H9 (cell line): ENCODE results near the gene HYAL1. TPM values are rescaled to one million over a fixed set of nuclear protein-coding genes. Genes with fewer than 3 reads are reported as not detected.
A peak's percentile ranks its signal among the peaks of the same experiment; 100 is the strongest.

Experiments used
- DNase-seq: peaks from one replicate; pipeline ENCODE4 v3.0.0-alpha.2; 2017
- H2AFZ ChIP-seq: one replicate; pipeline ENCODE4 v1.6.1; 2013; ENCODE audit warnings: mild to moderate bottlenecking, low read length, control low read depth, moderate library complexity
- H2AK5ac ChIP-seq: 2 replicates; pipeline ENCODE4 v1.6.1; 2013; ENCODE audit warnings: low read length, control low read depth, mixed read lengths; ENCODE audit not compliant: insufficient read length
- H2BK120ac ChIP-seq: one replicate; pipeline ENCODE4 v1.6.1; 2013; ENCODE audit warnings: low read depth, mild to moderate bottlenecking, low read length, control low read depth, inconsistent platforms; ENCODE audit not compliant: poor library complexity, severe bottlenecking
- H2BK12ac ChIP-seq: 2 replicates; pipeline ENCODE4 v1.6.1; 2013; ENCODE audit warnings: low read length, control low read depth, mixed read lengths, low read depth; ENCODE audit not compliant: insufficient read length
- H2BK15ac ChIP-seq: 2 replicates; pipeline ENCODE4 v1.6.1; 2013; ENCODE audit warnings: low read depth, low read length, control low read depth
- H2BK20ac ChIP-seq: one replicate; pipeline ENCODE4 v1.6.1; 2013; ENCODE audit warnings: low read depth, mild to moderate bottlenecking, low read length, control low read depth, inconsistent platforms; ENCODE audit not compliant: poor library complexity, severe bottlenecking
- H2BK5ac ChIP-seq: 2 replicates; pipeline ENCODE4 v1.6.1; 2013; ENCODE audit warnings: low read length, control low read depth, mixed read lengths; ENCODE audit not compliant: insufficient read length
- H3K14ac ChIP-seq: 2 replicates; pipeline ENCODE4 v1.6.1; 2013; ENCODE audit warnings: low read length, control low read depth; ENCODE audit not compliant: insufficient read depth
- H3K18ac ChIP-seq: 2 replicates; pipeline ENCODE4 v1.6.1; 2013; ENCODE audit warnings: low read depth, mild to moderate bottlenecking, mixed read lengths, low read length, control low read depth; ENCODE audit not compliant: insufficient read length
- H3K23ac ChIP-seq: 2 replicates; pipeline ENCODE4 v1.6.1; 2013; ENCODE audit warnings: low read length, control low read depth, mixed read lengths, low read depth; ENCODE audit not compliant: insufficient read length
- H3K23me2 ChIP-seq: 2 replicates; pipeline ENCODE4 v1.6.1; 2013; ENCODE audit warnings: low read depth, mild to moderate bottlenecking, mixed read lengths, low read length, control low read depth; ENCODE audit not compliant: insufficient read length, poor library complexity, severe bottlenecking
- H3K27ac ChIP-seq: 2 replicates; pipeline ENCODE4 v1.5.1; 2013; ENCODE audit warnings: low read length, control low read depth, mixed read lengths, low read depth; ENCODE audit not compliant: insufficient read length
- H3K27me3 ChIP-seq: 2 replicates; pipeline ENCODE4 v1.6.1; 2013; ENCODE audit warnings: low read length, control low read depth, inconsistent platforms; ENCODE audit not compliant: insufficient read depth
- H3K4ac ChIP-seq: 2 replicates; pipeline ENCODE4 v1.6.1; 2013; ENCODE audit warnings: low read depth, mild to moderate bottlenecking, control low read depth, inconsistent platforms, low read length, moderate library complexity
- H3K4me1 ChIP-seq: 2 replicates; pipeline ENCODE4 v1.6.1; 2013; ENCODE audit warnings: low read length, control low read depth, inconsistent platforms; ENCODE audit not compliant: insufficient read depth
- H3K4me2 ChIP-seq: 2 replicates; pipeline ENCODE4 v1.6.1; 2013; ENCODE audit warnings: low read length, control low read depth, mixed read lengths; ENCODE audit not compliant: insufficient read length, insufficient read depth
- H3K56ac ChIP-seq: 2 replicates; pipeline ENCODE4 v1.6.1; 2013; ENCODE audit warnings: low read depth, mild to moderate bottlenecking, mixed read lengths, low read length, control low read depth; ENCODE audit not compliant: insufficient read length
- H3K79me1 ChIP-seq: 2 replicates; pipeline ENCODE4 v1.6.1; 2013; ENCODE audit warnings: low read depth, mild to moderate bottlenecking, moderate library complexity, low read length, control low read depth, inconsistent platforms; ENCODE audit not compliant: insufficient read depth, poor library complexity, severe bottlenecking
- H3K79me2 ChIP-seq: 2 replicates; pipeline ENCODE4 v1.6.1; 2013; ENCODE audit warnings: low read length, control low read depth, inconsistent platforms; ENCODE audit not compliant: insufficient read depth
- H3K9ac ChIP-seq: 2 replicates; pipeline ENCODE4 v1.6.1; 2013; ENCODE audit warnings: low read length, control low read depth, mixed read lengths; ENCODE audit not compliant: insufficient read length; ENCODE audit errors: extremely low read depth
- H3K9me3 ChIP-seq: one replicate; pipeline ENCODE4 v1.6.1; 2013; ENCODE audit warnings: low read depth, low read length, inconsistent platforms; ENCODE audit not compliant: control insufficient read depth
- H3T11ph ChIP-seq: one replicate; pipeline ENCODE4 v1.6.1; 2013; ENCODE audit warnings: mild to moderate bottlenecking, low read length, control low read depth, inconsistent platforms
- H4K20me1 ChIP-seq: one replicate; pipeline ENCODE4 v1.6.1; 2013; ENCODE audit not compliant: control insufficient read depth, insufficient read length, insufficient read depth
- H4K5ac ChIP-seq: 2 replicates; pipeline ENCODE4 v1.6.1; 2013; ENCODE audit warnings: low read depth, mild to moderate bottlenecking, mixed read lengths, low read length, control low read depth; ENCODE audit not compliant: insufficient read length
- H4K8ac ChIP-seq: replicated peaks from 2 replicates; pipeline ENCODE4 v1.6.1; 2013; ENCODE audit warnings: low read length, control low read depth, mixed read lengths, low read depth; ENCODE audit not compliant: insufficient read length
- H4K91ac ChIP-seq: 2 replicates; pipeline ENCODE4 v1.6.1; 2013; ENCODE audit warnings: low read depth, mild to moderate bottlenecking, moderate library complexity, mixed read lengths, low read length, control low read depth; ENCODE audit not compliant: insufficient read length
- H3K27ac Mint-ChIP-seq, 3 experiments: 2 replicates in 2 of 3; 3 replicates in 1 of 3; pipeline ENCODE4 v1.8.0; 2020 to 2021; ENCODE audit warnings: mixed read lengths in 3 of 3, mild to moderate bottlenecking in 1 of 3, moderate library complexity in 1 of 3
- H3K27me3 Mint-ChIP-seq: 2 replicates; pipeline ENCODE4 v1.8.0; 2021; ENCODE audit warnings: low read depth, mild to moderate bottlenecking, moderate library complexity, mixed read lengths
- H3K36me3 Mint-ChIP-seq, 3 experiments: 2 replicates in 2 of 3; 3 replicates in 1 of 3; pipeline ENCODE4 v1.8.0; 2020 to 2021; ENCODE audit warnings: low read depth in 3 of 3, mixed read lengths in 3 of 3; ENCODE audit not compliant: insufficient read depth in 1 of 3
- H3K4me1 Mint-ChIP-seq, 2 experiments: 2 replicates each; pipeline ENCODE4 v1.8.0; 2020; ENCODE audit warnings: mixed read lengths in 2 of 2
- H3K4me3 Mint-ChIP-seq, 2 experiments: 2 replicates in 1 of 2; 3 replicates in 1 of 2; pipeline ENCODE4 v1.8.0; 2020 to 2021; ENCODE audit warnings: mild to moderate bottlenecking in 2 of 2, mixed read lengths in 2 of 2, moderate library complexity in 1 of 2
- H3K9me3 Mint-ChIP-seq, 2 experiments: 2 replicates in 1 of 2; 3 replicates in 1 of 2; pipeline ENCODE4 v1.8.0; 2020; ENCODE audit warnings: mild to moderate bottlenecking in 2 of 2, mixed read lengths in 2 of 2, moderate library complexity in 1 of 2
- CTCF ChIP-seq: fragments of 200-600 bp; sonication (generic); conservative IDR thresholded peaks from 3 replicates; pipeline ENCODE4 v1.8.0; 2021; ENCODE audit warnings: antibody characterized with exemption, mild to moderate bottlenecking
- WGBS: extraction: QIAGEN DNeasy Blood & Tissue Kit; methylation state at CpG from one replicate; pipeline ENCODE4 v1.1.7; 2013; ENCODE audit warnings: missing lambda C conversion rate, low lambda C conversion rate, mixed read lengths; ENCODE audit not compliant: insufficient read length; ENCODE audit errors: extremely low coverage; 5-methylcytosine and 5-hydroxymethylcytosine counted together
- total RNA-seq: library from RNA; stranded (reverse); gene quantifications from 2 replicates; pipeline ENCODE4 v1.2.1, GENCODE V29; 2021

The HYAL1 gene
- total RNA-seq, 1 experiment from 2014 or later: 2.0 TPM

DNA sequence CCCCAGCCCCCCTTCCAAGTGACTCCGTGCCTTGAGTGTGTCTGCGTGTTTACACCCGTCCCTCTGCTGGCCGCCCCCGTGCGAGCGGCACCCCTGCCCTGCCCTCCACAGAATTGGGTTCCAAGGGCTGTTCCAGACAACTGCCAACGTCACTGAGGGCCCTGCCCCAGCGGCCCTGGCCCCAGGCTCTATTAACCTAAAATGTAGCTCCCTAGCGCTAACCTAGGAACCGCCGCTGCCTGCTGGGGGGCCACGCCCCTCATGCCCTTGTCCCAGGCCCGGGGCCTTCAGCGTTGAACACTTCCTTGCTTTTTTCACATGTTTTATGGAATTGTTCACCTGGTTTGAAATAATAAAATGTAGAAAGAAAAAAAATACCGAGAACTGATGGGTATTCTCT lies 44.4 kb downstream of the HYAL1 start:
- Histone ChIP-seq H2AFZ (no peak overlapping the region), H4K5ac (no peak overlapping the region), H2AK5ac (no peak overlapping the region), H3K4me1 (peaks cover under 1% of the 10 kb centered on the region; the same call in 1 of the 2 replicates), H3K9ac (no peak overlapping the region), H2BK15ac (no peak overlapping the region), H2BK12ac (no peak overlapping the region), H3K23ac (no peak overlapping the region), H3K27me3 (no peaks in the 10 kb centered on the region), H3K9me3 (no peaks in the 10 kb centered on the region), H3T11ph (no peak overlapping the region), H3K56ac (no peak overlapping the region), H3K23me2 (no peaks in the 10 kb centered on the region), H3K79me1 (no peaks in the 10 kb centered on the region), H3K79me2 (no peaks in the 10 kb centered on the region), H4K8ac (no peak overlapping the region), H3K27ac (no peak overlapping the region), H3K4me2 (no peak overlapping the region), H3K14ac (no peak overlapping the region), H4K91ac (no peak overlapping the region), H2BK5ac (no peak overlapping the region), H2BK120ac (no peak overlapping the region), H3K18ac (no peak overlapping the region), H4K20me1 (peaks cover 2% of the 10 kb centered on the region), H3K4ac (no peak overlapping the region), H2BK20ac (no peak overlapping the region)
- Mint-ChIP-seq H3K36me3 (peaks cover 14 to 38% (median 29%) of the 10 kb centered on the region in 3 experiments; a peak in 6 of 7 replicates), H3K9me3 (no peaks in the 10 kb centered on the region), H3K4me3 (no peak overlapping the region), H3K27ac (peak overlapping the region in 1 of 3 experiments; percentile 73; a peak in 2 of 7 replicates), H3K27me3 (peaks cover 1% of the 10 kb centered on the region; the same call in 1 of the 2 replicates), H3K4me1 (peaks cover 21 to 46% of the 10 kb centered on the region in 2 experiments)
- peak; percentile 27; the same call in 1 of the 3 replicates for TF ChIP-seq CTCF
- WGBS: no CpG with 5 or more reads among the region's 16 CpGs
- DNase-seq: no peak
